Fibroblast of skin of back (primary cell): ENCODE data around the gene CBFA2T3.
A peak's percentile ranks its signal among the peaks of the same experiment; 100 is the strongest.

ENCODE experiments used
- DNase-seq: peaks from one replicate; pipeline ENCODE4 v3.0.0-alpha.2; 2013

CBFA2T3 gene

DNA sequence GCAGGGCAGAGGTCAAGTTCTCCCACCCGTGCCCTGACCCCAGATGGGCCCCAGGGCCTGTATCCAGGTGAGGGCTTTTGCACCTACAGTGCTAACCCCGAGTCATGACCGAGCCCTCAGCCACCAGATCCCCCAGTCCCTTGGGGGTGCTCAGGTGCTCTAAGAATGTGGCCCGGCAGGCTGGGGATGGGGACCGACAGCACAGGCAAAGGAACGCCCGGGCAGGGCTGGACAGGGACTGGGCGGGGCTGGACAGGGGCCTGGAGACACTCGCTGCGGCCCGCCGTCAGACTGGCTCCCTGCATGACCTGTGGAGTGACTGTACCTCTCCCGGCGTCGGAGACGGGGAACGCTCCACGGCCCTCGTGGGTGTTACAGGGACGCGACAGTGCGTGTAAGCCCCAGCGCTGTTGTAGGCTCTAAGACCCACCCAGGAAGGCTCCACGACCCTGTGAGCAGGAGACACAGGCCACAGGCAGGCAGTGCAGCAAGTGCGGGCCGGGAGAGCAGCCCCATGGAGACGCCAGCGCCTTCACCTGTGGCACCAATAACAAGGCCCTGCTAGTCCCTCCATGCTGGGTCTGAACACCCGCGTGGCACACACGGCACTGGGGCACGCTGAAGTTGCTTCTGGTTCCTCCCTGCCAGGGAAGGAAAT is 38.8 kb downstream of the CBFA2T3 start:
- no peak for DNase-seq

DNA sequence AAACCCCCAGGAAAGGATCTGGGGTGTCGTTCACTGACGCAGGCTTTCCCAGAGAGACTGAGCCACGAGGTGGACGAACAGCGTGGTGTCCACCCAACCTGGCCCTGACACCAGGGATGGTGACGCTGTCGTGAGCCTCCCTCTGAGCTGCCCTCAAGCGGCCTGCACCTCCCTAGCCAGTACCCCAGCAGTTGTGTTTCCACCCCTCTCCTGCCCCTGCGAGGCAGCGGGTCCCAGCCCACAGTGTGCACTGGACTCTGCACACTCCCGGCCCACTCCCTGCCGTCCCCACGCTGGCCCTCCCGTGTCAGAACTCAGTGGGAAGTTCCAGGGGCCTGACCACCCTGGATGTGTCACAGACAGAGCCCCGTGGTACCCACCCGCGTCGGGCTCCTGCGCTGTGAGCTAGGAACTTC is 39.8 kb downstream of the CBFA2T3 start:
- no peak for DNase-seq

DNA sequence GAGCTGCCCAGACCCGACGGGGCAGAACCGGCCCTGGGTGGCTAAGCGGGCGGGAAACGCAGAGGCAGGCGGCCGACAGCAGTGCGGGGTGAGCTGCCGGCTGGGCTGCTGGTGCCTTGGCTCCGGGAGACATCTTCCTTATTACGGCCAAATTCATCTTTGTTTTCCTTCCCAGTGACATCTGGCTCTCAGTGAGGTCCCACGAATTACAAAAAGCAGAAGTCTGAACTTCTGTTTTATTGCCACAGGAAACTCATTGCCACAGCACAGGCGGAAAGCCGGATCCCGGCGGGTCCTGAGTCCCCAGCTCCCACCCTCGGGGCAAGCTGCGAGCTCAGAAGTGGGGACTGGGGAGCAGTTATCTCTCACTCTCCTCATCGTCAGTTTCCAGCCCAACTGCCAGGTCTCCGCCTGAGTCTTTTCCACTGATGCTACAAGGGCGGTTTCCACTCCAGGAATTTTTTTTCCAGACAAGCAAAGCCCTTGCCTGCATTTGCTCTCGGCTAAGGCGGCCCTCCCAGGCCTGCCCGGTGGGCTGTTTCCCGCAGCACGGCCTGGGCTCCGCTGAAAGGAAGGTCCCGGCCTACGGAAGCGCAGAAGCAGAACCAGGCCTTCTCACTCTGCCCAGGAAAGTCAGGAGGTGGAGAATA is 40.3 kb downstream of the CBFA2T3 start:
- no peak for DNase-seq

DNA sequence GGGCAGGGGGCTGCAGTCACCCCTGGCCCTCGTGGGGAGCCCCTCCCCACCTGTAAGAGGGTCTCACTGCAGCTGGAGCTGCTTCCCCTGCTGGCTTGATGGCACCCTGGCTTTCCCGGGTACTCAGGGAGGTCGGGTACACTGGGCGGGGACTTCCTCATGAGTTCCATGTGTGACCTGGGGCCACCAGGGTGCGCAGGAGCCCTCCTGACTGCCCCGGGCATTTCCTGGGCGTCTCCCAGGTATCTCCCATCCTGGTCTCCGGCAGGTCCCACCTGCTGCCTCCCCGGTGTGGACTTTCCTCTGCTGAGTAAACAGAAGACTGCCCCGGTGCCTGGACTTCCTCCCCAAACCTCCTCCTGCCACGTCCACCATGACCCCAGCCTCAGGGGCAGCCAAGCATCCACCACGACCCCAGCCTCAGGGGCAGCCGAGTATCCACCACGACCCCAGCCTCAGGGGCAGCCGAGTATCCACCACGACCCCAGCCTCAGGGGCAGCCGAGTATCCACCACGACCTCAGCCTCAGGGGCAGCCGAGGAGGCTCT is 40.9 kb downstream of the CBFA2T3 start:
- no peak for DNase-seq

DNA sequence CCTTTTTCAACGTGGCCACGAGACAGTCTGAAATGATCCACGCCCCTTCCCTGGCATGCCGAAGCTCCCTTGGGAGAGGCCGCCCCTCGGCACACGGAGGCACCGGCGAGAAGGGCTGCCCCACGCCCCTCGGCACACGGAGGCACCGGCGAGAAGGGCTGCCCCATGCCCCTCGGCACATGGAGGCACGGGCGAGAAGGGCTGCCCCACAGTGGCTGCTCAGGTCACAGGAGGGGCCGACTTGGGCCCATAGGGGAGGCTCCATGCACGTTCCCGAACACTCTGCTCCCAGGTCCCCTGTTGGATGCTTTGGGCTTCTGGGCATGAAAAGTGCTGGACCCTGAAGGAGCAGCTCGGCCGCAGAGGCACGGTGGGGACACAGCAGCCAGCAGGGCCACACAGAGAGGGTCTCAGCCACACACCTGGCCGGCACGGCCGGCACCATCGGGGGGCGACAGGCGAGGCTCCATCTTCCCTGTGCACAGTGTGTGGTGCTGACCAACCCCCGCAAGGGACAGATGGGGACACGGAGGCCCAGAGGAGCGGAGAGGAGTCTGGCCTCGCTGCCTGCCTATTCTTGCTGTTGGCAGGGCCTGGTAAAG is 42.8 kb downstream of the CBFA2T3 start:
- no peak for DNase-seq

- DNase-seq = no peak
Observed at GRCh38 chr16:88932929-88933328, 44.1 kb downstream of the CBFA2T3 start.

- no peak for DNase-seq
Observed at GRCh38 chr16:88931936-88932335, 45.1 kb downstream of the CBFA2T3 start.

GRCh38 chr16:88931373-88931900 is 45.6 kb downstream of the CBFA2T3 start:
- no peak for DNase-seq

GRCh38 chr16:88930716-88931115 is 46.3 kb downstream of the CBFA2T3 start:
- no peak for DNase-seq

DNA sequence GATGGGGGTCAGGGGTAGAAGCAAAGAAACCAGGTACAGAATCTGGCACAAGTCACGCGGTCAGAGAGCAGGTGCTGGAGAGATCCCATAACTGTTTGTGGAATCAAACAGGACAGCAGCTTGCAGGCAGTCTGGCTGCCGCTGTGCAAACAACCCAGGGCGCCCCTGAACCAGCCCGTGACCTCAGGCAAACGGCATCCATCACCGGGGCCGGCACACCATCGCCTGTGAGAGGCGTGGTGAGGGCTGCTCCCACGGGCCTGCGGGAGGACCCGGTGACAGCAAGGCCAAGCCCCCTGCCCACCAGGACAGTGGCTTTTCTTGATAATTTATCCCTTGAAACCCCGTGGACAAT is 47.9 kb downstream of the CBFA2T3 start:
- no peak for DNase-seq

- no peak for DNase-seq
Observed at GRCh38 chr16:88928405-88929090, 48.5 kb downstream of the CBFA2T3 start.

DNA sequence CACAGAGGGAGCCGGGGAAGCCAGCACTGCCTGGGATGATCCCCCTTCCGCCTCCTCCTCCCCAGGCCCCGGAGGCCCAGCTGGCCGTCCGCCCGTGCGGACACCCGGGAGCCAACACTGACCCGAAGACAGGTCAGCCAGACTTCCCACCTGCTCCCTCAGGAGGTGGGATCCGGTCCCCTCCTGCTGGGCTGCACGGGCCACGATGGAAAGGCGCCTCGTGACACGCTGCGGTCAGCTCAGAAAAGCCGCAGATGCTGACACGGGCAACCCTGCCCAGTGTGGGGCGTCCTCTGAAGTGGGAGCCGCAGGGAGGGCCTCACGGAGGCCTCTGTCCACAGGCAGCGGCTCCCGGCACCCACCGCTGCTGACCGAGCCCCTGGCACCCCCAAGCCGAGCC is 49.3 kb downstream of the CBFA2T3 start:
- DNase-seq = no peak

DNA sequence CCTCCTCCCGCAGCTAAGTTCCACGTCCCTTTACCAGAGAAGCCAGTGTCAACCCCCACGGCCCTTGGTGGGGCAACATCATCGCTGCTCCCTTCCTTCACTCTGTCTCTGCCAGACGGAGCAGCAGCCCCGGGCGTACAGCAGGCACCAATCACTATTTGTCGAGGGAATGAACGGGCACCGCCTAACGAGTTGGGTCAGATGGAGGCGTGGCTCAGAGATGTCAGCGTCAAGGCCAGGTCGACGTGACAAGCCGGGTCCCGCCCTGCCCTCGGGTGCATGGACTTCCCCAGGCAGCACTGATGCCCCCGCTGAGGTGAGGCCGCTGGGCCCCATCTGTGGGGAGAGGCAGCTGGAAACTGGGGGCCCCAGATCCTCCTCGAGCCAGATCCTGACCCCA is 50.0 kb downstream of the CBFA2T3 start:
- no peak for DNase-seq

DNA sequence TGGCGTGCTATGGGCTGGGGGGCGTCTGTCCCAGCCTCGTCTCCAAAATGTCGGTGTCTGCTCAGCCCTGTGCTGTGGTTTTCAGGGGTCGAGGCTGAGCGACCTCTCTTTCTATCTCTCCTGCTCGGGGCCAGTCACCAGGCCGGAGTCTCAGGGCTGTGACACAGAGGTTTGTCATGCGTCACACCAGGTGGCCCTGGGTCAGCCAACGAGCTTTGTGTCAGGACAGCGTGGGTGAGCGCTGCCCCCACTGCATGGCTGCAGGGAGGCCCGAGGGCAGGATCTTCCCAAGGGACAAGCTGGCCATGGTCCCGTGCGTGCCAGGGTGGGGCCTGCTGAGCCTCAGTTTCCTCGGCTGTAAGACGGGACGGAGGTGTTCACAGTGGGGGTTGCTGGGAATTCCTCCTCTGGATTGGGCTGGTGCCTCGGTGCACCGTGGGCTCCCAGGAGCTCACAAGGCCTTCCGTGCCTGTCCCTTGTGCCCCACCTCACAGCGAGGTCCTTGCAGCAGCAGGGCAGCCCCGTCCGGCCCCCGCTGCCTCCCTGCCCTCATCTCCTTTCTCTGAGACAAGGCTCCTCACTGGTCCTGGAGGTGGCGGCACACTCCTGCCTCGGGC is 50.5 kb downstream of the CBFA2T3 start:
- peak; percentile 56 for DNase-seq

DNA sequence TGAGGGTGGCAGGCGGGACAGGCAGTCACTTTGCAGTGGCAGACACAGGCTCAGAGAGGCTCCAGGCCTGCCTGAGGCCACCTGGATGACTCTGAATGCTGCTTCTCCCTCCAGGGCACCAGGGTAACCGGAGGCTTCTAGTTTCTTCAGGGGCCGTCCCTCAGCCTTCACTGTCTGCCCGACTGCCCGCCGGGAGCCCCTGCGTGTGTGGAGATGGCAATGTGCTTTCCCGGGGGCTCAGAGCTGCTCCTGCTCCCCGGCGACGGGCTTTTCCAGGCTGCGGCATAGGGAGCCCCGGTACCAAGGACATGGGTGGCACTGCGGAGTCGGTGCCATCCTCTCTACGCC is 51.5 kb downstream of the CBFA2T3 start:
- DNase-seq = no peak

- DNase-seq = peak; percentile 96
Observed at GRCh38 chr16:88924834-88925539, 52.0 kb downstream of the CBFA2T3 start.

GRCh38 chr16:88923926-88924833 is 52.8 kb downstream of the CBFA2T3 start:
- peak; percentile 36 for DNase-seq

DNA sequence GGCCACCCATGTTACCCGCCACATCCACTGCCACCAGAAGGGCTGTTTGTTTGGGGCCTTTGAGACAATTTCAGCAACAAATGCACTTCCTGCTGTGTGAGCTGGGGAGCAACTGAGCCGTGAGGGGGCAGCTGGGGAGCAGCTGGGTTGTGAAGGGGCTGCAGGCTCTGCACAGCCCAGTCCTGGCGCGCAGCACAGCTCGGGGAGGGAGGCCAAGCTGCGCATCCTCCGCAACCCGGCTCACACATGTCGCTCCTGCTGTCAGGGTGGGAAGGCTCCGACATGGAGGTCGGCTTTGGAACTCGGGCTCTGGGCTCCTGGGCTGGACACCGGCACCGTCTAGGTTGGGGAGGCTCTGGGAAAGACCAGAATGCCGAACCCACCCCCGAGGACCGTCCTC is 53.6 kb downstream of the CBFA2T3 start:
- DNase-seq = no peak

GRCh38 chr16:88922826-88923410 is 54.1 kb downstream of the CBFA2T3 start:
- DNase-seq = no peak

DNA sequence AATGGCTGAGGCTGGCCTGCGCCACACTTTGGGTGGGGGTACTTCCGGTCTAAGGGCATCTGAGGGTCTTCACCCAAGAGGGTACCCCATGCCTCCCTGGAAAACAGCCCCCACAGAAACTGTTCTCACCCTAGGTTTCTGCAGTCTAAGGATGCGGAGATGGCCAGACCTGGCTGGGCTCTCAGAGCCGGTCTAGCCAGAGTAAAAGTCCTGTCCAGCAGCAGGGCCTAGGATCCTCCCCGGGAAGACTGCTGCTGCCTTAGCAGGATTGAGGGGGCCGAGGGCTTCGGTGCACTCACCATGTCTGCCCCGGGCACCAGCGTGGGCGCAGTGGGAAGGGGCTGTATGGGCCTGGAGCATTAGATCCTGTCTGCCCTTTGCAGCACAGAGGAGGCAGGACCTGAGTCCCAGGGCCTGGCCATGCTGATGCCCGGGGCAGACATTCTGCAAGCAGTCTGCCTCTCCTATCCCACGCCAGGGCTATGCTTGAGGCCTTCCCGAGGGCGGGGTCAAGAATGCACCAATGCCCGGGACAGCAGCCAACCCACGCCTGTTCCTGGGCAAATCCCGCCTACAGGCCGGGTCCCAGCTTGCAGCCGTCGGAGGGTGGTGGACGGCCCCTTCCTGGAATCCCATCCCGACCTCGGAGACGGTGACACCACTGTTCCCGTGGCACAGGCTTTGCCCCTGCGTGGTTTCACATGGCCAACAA is 54.7 kb downstream of the CBFA2T3 start:
- DNase-seq = peak; percentile 71
